Activated naive CD4-positive, alpha-beta T cell treated with anti-CD3 and anti-CD28 coated beads, Interleukin-2, amount 50 U/mL, for 16 hours (primary cell): ENCODE data around the gene MTCP1.

ENCODE experiments used
- DNase-seq: peaks from one replicate; pipeline ENCODE4 v3.0.0-alpha.2; 2020

The MTCP1 gene

GRCh38 chrX:155053656-155054055, 17.3 kb downstream of the MTCP1 start:
- no peak for DNase-seq

DNA sequence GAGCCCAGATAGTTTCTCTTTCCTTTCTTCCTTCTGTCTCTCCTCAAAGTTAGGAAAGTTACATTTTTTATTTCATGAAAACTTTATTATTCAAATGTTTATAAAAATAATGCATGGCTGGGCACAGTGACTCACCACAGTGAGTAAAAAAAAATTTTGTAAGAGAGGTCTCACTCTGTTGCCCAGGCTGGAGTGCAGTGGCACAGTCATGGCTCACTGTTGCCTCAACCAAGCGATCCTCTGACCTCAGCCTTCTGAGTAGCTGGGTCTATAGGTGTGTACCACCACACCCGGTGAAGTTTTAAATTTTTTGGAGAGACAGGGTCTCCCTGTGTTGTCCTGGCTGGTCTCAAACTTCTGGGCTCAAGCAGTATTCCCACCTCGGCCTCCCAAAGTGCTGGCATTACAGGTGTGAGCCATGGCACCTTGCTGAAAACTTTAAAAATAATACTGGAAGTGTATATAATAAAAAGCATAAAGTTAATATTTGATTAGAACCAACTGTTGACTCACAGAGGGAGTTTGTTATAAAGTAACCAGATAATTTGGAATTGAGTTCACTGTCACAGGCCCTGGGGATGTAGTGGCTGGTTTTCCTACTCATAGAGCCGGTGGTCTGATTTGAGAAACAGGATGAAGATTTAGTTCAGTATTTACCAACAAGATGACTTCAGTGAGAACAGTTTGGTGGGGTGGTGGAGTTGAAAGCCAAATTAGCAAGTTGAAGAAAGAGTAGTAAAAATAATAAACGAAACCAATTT, 18.0 kb downstream of the MTCP1 start:
- DNase-seq = no peak

DNA sequence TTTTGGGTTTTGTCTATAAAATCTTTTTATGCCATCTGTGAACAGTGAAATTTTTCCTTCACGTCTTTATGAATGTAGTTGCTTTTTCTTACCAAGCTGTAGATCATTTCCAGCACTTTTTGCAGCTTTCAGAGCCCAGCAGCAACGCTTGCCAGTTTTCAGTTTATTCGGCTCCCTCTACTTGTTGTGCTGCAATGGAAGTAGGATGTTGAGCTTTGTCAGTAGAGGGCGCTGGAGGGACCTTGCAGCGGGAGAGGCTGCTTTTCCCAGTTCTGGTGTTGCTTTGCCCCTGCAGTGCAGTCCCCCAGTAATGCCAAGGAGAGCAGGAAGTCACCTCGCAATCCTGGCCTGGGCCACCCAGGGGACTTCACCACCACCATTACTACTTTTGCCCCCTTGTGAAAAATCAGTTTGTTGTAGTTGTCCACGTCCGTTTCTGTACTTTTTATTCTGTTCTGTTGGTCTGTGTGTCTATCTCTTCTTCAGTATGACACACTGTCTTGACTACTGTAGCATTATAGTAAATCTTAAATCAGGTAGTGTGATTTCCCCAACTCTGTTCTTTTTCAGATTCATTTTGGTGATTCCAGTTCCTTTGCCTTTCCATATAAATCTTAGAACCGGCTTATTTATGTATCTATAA, 21.8 kb downstream of the MTCP1 start:
- DNase-seq = peak; percentile 33

- DNase-seq = no peak
These were observed 24.0 kb downstream of the MTCP1 start for GRCh38 chrX:155046811-155047528.

GRCh38 chrX:155046129-155046810, 24.7 kb downstream of the MTCP1 start:
- DNase-seq = no peak

GRCh38 chrX:155035688-155036087, 35.2 kb downstream of the MTCP1 start:
- DNase-seq = no peak

- DNase-seq = no peak
These were observed 39.3 kb downstream of the MTCP1 start for GRCh38 chrX:155031657-155032056.

- no peak for DNase-seq
These were observed 42.1 kb downstream of the MTCP1 start for GRCh38 chrX:155028877-155029291.

DNA sequence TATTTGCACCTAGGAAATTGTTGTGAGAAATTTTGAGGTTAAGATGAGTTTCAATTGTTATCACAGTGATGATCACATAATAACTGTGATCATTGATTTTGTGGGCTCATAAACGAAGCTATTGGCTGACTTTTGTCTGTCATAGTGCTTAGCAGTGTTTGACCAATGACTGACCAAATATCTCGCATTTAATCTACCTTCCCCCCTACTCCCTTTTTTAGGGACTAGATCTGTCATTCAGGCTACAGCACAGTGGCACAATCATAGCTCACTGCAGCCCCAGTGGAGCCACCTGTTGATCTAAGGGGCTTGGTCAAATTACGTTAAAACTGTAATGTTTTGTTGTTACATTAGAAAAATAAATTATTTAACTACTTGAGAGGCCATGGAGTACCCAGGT, 42.8 kb downstream of the MTCP1 start:
- DNase-seq = no peak

DNA sequence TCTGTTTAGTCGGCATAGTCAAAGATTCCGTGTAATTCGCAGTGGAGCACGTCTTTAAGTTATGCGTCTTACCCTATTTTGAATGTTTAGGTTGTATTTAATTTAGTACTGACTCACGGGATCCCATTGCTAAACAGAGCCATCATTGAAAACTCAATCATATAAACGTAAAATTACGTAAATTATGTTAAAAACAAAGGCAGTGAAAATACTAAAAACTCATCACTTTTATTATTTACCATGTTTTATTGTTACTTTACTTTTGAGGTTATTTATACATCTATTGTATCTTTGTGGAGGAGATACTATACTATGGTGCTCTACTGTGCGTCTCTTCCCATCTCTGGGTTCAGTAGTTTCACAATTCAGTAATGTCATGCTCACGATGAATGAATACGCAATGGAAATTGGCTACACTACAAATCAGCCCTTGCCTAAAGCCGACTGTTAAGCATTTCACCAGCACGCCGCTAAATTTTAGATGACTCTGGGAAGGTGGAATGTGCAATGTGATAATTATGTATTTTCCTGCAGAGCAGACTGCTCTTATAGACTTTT, 43.3 kb downstream of the MTCP1 start:
- no peak for DNase-seq

- DNase-seq = peak; percentile 90
These were observed 44.0 kb downstream of the MTCP1 start, which contains the start of gene FUNDC2 for GRCh38 chrX:155026727-155027508. Gene FUNDC2 (plus strand): TSS chrX:155026844. CDS start chrX:155026939, 95 bp downstream.

GRCh38 chrX:155026420-155026726, 44.6 kb downstream of the MTCP1 start:
- no peak for DNase-seq

- DNase-seq = no peak
These were observed 46.8 kb downstream of the MTCP1 start for GRCh38 chrX:155023907-155024833.

DNA sequence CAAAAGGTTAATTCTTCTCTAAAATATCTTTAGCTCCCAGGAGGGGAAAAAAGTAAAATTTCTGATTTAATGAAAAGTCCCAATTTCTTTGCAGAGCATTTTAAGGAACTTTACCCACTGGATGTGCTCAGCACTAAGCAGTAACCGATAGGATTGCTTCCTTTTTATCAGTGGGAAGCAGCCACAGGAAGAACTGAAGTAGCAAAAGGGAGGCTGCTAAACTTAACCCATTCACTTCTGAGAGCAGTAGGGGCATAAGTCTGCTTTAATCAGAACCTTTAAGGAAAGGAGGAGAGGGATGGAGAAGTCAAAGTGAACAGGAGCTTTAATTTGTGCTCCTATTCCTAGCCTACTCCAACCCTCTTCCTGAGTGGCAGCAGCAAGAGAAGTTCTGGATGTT, 48.4 kb downstream of the MTCP1 start, which contains the start of gene F8:
F8 (minus strand) TSS at position 139 of the 400 bp plus-strand sequence. CDS start 171 bp downstream, outside the sequence.
- DNase-seq = no peak

GRCh38 chrX:155020591-155020990, 50.3 kb downstream of the MTCP1 start:
- no peak for DNase-seq
